Measurements from ENCODE around the gene MED9.

Gene MED9

DNA sequence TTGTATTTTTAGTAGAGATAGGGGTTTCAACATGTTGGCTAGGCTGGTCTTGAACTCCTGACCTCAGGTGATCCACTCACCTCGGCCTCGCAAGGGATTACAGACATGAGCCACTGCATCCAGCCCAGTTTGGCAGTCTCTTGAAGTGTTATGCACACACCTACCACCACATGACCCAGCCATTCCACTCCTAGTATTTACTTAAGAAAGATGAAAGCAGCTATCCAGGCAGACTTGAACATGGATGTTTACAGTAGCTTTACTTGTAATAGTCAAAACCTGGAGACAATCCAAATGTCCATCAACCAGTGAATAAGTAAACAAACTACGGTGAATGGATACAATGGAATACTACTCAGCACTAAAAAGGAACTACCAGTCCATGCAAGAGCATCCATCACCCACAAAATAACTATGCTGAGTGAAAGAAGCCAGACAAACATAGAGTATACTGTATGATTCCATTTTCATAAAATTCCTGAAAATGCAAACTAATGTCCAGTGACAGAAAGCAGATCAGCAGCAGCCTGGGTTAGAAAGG, 57.2 kb downstream of the MED9 start:
- no peak overlapping the region for H2AFZ ChIP-seq (ENCODE audit: low read length)
- no peak overlapping the region for H3K9ac ChIP-seq (ENCODE audit: low read depth, low read length, poor library complexity, severe bottlenecking)
- no peaks in the 10 kb centered on the region for H3K36me3 ChIP-seq (ENCODE audit: insufficient read depth, low read length)
- no peaks in the 10 kb centered on the region for H3K9me2 ChIP-seq (replicated peaks; ENCODE audit: low read depth, low read length)
- no peak overlapping the region for H3K4me3 ChIP-seq (ENCODE audit: low read length, poor library complexity, severe bottlenecking)
- H3K27me3 ChIP-seq (ENCODE audit: insufficient read depth, low read length, poor library complexity, severe bottlenecking): no peaks in the 10 kb centered on the region
- no peaks in the 10 kb centered on the region for H3K4me1 ChIP-seq (ENCODE audit: insufficient read depth, low read length, poor library complexity, severe bottlenecking)
- H3K79me2 ChIP-seq (ENCODE audit: insufficient read depth, low read length): no peaks in the 10 kb centered on the region
- H3K9me3 ChIP-seq (ENCODE audit: insufficient read depth, low read depth, low read length): no peaks in the 10 kb centered on the region
- H3F3A ChIP-seq (ENCODE audit: low read depth): no peaks in the 10 kb centered on the region
- no peaks in the 10 kb centered on the region for H4K20me1 ChIP-seq (ENCODE audit: insufficient read depth, low read length, poor library complexity, severe bottlenecking)
- no peak overlapping the region for H3K4me2 ChIP-seq (ENCODE audit: low read depth, low read length, poor library complexity, severe bottlenecking)
- TF ChIP-seq CTCF (conservative IDR thresholded peaks at IDR 0.05; ENCODE audit: low read length) (no peak), EZH2phosphoT487 (IDR thresholded peaks at IDR 0.05; ENCODE audit: borderline replicate concordance) (no peak)

DNA sequence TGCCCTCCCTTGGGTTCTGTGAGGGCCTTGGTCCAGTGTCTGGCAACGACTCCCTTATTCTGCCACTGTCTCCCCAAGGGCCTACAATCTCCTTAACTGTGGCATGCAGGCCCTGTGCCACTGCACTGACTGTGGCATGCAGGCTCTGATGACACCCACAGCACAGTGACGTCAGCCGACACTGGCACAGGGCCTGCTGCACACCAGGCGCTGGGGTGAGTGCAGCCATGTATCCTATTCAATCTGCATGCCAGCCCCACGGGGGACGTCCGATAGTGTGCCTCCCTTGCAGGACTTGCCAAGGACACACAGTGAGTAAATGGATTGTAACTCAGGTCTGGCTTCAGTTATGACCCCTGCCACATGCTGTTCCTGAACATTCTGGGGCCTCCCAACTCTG, 59.2 kb downstream of the MED9 start:
- no peaks in the 10 kb centered on the region for H3K9me2 ChIP-seq (replicated peaks; ENCODE audit: low read depth, low read length)
- TF ChIP-seq CTCF (conservative IDR thresholded peaks at IDR 0.05; ENCODE audit: low read length): no peak
- no peak for TF ChIP-seq EZH2phosphoT487 (IDR thresholded peaks at IDR 0.05; ENCODE audit: borderline replicate concordance)
- no peaks in the 10 kb centered on the region for H4K20me1 ChIP-seq (ENCODE audit: insufficient read depth, low read length, poor library complexity, severe bottlenecking)
- H3K4me3 ChIP-seq (ENCODE audit: low read length, poor library complexity, severe bottlenecking): no peak overlapping the region
- no peaks in the 10 kb centered on the region for H3K4me1 ChIP-seq (ENCODE audit: insufficient read depth, low read length, poor library complexity, severe bottlenecking)
- no peaks in the 10 kb centered on the region for H3K9me3 ChIP-seq (ENCODE audit: insufficient read depth, low read depth, low read length)
- no peak overlapping the region for H3K9ac ChIP-seq (ENCODE audit: low read depth, low read length, poor library complexity, severe bottlenecking)
- no peaks in the 10 kb centered on the region for H3F3A ChIP-seq (ENCODE audit: low read depth)
- no peak overlapping the region for H2AFZ ChIP-seq (ENCODE audit: low read length)
- H3K27me3 ChIP-seq (ENCODE audit: insufficient read depth, low read length, poor library complexity, severe bottlenecking): no peaks in the 10 kb centered on the region
- no peaks in the 10 kb centered on the region for H3K36me3 ChIP-seq (ENCODE audit: insufficient read depth, low read length)
- H3K79me2 ChIP-seq (ENCODE audit: insufficient read depth, low read length): no peaks in the 10 kb centered on the region
- H3K4me2 ChIP-seq (ENCODE audit: low read depth, low read length, poor library complexity, severe bottlenecking): no peak overlapping the region

DNA sequence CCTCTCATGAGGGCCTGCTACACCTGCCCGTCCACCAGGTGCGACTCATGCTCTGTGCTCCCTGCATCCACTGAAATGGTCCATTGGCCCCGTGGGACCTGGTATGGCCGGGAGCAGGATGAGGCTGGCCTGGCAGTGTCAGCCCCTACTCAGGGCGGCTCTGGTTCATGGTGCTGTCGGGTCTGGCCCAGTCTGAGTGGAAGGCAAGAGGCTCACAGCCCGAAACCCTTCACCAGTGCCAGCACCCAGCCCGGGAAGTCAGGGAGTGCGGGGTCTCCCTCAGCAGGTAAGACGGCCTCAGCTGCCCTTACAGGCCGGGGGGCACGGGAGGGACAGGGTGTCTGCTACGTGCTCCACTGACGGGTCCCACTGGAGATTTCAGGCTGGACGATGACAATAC, 59.9 kb downstream of the MED9 start:
- Histone ChIP-seq H3K9ac (ENCODE audit: low read depth, low read length, poor library complexity, severe bottlenecking) (no peak overlapping the region), H3K4me1 (ENCODE audit: insufficient read depth, low read length, poor library complexity, severe bottlenecking) (no peaks in the 10 kb centered on the region), H3K36me3 (ENCODE audit: insufficient read depth, low read length) (no peaks in the 10 kb centered on the region), H3K9me2 (replicated peaks; ENCODE audit: low read depth, low read length) (no peaks in the 10 kb centered on the region), H3K4me2 (ENCODE audit: low read depth, low read length, poor library complexity, severe bottlenecking) (no peak overlapping the region), H3K4me3 (ENCODE audit: low read length, poor library complexity, severe bottlenecking) (no peak overlapping the region), H3K9me3 (ENCODE audit: insufficient read depth, low read depth, low read length) (no peaks in the 10 kb centered on the region), H3K79me2 (ENCODE audit: insufficient read depth, low read length) (no peaks in the 10 kb centered on the region), H2AFZ (ENCODE audit: low read length) (no peak overlapping the region), H4K20me1 (ENCODE audit: insufficient read depth, low read length, poor library complexity, severe bottlenecking) (no peaks in the 10 kb centered on the region), H3K27me3 (ENCODE audit: insufficient read depth, low read length, poor library complexity, severe bottlenecking) (no peaks in the 10 kb centered on the region), H3F3A (ENCODE audit: low read depth) (no peaks in the 10 kb centered on the region)
- TF ChIP-seq EZH2phosphoT487 (IDR thresholded peaks at IDR 0.05; ENCODE audit: borderline replicate concordance) (no peak), CTCF (conservative IDR thresholded peaks at IDR 0.05; ENCODE audit: low read length) (no peak)
